Endothelial cell of hepatic sinusoid (primary cell): ENCODE measurements around the gene SPINK5.
"Not testable (repeated sequence)": the region's sequence is repeated elsewhere in the genome, so short reads cannot be mapped to it uniquely, and the experiment has no call there.

Source experiments
- in situ Hi-C: cut with HindIII; loops from 2 replicates; pipeline ENCODE4 v1.10.0; 2017; ENCODE audit warnings: low sequenced_read_pairs

The SPINK5 gene, protein sequence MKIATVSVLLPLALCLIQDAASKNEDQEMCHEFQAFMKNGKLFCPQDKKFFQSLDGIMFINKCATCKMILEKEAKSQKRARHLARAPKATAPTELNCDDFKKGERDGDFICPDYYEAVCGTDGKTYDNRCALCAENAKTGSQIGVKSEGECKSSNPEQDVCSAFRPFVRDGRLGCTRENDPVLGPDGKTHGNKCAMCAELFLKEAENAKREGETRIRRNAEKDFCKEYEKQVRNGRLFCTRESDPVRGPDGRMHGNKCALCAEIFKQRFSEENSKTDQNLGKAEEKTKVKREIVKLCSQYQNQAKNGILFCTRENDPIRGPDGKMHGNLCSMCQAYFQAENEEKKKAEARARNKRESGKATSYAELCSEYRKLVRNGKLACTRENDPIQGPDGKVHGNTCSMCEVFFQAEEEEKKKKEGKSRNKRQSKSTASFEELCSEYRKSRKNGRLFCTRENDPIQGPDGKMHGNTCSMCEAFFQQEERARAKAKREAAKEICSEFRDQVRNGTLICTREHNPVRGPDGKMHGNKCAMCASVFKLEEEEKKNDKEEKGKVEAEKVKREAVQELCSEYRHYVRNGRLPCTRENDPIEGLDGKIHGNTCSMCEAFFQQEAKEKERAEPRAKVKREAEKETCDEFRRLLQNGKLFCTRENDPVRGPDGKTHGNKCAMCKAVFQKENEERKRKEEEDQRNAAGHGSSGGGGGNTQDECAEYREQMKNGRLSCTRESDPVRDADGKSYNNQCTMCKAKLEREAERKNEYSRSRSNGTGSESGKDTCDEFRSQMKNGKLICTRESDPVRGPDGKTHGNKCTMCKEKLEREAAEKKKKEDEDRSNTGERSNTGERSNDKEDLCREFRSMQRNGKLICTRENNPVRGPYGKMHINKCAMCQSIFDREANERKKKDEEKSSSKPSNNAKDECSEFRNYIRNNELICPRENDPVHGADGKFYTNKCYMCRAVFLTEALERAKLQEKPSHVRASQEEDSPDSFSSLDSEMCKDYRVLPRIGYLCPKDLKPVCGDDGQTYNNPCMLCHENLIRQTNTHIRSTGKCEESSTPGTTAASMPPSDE

DNA sequence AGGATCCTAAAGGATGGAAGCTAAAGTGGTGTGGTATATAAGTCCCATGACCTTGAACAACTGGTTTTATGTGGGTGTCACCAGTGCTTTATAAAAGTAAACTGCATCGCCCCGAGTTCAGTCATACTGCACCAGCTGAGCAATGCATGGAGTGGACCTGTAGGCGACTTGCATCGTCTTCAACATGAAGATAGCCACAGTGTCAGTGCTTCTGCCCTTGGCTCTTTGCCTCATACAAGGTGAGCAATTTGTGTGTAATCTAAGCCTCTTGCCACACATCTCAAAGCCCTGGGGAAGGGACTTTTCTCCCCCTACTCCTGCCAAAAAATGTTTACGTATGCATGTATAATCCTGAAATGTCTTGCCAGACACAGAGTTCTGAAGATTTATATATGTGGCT lies at the start of gene SPINK5:
TSS of gene SPINK5 (plus strand) at position 120 of the 400 bp plus-strand sequence. CDS start at position 185, 65 bp downstream.
- in situ Hi-C loops: no loop called here

GRCh38 chr5:148014276-148014675 lies 49.5 kb upstream of the SPINK5 start:
- in situ Hi-C loops: no loop called here

DNA sequence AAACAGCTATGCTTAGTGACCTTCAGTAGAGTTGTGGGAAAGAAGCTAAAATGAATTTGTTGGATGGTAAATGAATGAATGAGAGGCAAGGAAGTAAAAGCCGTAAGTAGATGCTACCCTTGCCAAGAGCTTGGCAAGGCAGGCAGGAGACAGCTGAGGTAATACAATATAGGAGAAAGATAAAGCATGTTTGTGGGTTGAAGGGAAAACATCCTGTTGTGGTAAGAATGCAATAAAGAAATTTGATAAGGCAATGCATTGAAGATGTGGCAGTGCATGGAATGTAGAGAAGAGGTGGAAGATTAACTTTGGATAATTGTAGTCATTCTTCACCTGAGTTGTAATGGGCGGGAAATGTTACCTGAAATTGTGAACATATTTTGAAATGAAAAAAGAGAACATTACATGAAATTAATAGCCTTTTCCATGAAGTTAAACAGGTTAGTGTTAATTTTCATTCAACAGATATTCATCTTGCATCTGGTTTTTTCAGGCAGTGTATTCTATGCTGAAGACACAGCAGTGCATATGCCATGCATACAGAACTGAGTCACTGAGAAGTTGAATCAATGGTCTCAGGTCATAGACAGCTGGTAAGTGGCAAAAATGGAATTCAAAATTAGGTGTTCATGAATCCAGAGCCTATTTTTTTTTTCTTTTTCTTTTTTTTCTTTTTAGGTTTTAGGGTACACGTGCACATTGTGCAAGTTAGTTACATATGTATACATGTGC lies 43.4 kb upstream of the SPINK5 start:
- in situ Hi-C loops: no loop called here

DNA sequence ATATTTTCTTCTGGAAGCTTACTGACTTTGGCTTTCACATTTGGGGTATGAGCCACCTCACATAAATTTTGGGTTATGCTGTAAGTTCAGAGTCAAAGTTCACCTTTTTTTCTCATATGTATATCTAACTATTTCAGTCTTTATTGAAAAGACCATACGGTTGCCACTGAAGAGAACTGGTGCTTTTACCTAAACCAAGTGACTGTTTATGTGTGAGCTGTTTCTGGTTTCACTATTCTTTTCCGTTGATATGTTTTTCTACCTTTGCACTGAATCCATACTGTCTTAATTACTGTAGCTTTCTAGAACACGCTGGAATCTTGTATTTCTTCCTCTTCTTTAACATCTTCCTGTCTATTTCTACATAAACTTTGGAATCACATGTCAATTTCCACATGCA lies 36.3 kb upstream of the SPINK5 start:
- in situ Hi-C loops: no loop called here

GRCh38 chr5:148029131-148029530 lies 34.6 kb upstream of the SPINK5 start:
- in situ Hi-C loops: no loop called here

- in situ Hi-C loops: no loop called here
These were observed 30.6 kb upstream of the SPINK5 start for GRCh38 chr5:148033134-148033533.

GRCh38 chr5:148035676-148036075 lies 28.1 kb upstream of the SPINK5 start:
- in situ Hi-C loops: no loop called here

DNA sequence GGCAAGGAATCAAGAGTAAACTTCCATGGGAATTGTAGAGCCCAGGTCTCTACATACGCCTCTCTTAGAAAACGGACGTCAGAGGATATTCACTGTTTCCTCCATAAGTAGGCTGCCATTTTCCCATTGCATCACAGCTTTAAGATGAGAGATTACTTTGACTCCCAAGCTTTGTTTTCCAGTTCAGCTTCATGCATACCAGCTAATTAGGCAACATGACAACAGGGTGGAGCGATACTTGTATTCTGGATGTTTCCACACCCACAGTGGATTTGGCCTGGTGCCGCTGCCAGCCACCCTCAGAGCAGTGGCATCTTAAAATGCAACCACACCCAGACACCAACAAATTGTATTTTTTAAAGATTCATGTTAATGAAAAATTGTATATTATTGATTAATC lies 20.9 kb upstream of the SPINK5 start:
- in situ Hi-C loops: no loop called here

DNA sequence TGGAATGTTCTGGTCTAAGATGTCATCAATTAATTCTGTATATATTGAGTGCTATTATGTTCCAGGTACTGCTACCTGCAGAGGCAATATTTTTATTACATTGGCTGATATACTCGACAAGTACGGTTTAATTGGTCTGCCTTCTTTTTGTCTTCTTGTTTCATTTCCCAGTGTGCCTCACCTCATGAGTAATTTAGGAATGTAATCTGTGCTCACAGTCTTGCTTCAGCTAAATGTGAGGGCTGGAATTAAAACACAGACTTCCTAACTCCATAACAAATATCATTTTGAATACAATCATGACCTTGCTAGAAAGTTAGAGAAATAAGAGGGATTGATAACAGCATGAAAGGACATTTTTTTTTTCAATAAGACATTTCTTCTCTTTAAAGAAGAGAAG lies 20.1 kb upstream of the SPINK5 start:
- in situ Hi-C loops: no loop called here

DNA sequence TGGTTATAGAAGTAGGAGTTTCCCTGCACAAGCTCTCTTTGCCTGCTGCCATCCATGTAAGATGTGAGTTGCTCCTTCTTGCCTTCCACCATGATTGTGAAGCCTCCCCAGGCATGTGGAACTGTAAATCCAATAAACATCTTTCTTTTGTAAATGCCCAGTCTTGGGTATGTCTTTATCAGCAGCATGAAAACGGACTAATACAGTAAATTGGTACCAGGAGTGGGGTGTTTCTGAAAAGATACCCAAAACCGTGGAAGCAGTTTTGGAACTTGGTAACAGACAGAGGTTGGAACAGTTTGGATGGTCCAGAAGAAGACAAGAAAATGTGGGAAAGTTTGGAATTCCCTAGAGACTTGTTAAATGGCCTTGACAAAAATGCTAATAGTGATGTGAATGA lies 8.6 kb upstream of the SPINK5 start:
- in situ Hi-C loops: not testable (repeated sequence)

DNA sequence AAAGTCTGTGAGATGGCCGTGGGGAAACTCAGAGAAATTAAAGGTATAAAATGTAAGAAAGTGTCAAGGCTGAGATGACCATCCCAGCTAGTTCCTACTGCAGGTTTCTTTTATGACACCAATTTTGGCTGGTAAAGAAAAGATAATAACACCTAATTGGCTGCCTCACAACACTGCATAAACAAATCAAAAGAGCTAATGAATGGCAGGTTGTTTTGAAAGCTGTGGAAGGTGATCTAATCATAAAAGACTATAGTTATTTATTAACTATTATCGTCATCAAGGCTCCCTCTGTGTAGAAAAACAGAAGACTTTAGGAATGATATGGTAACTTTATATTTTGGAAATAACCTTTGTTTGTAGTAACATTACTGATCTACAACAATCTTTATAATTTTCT lies 3.5 kb upstream of the SPINK5 start:
- in situ Hi-C loops: no loop called here

- in situ Hi-C loops: no loop called here
These were observed 2.9 kb upstream of the SPINK5 start for GRCh38 chr5:148060881-148061280.

DNA sequence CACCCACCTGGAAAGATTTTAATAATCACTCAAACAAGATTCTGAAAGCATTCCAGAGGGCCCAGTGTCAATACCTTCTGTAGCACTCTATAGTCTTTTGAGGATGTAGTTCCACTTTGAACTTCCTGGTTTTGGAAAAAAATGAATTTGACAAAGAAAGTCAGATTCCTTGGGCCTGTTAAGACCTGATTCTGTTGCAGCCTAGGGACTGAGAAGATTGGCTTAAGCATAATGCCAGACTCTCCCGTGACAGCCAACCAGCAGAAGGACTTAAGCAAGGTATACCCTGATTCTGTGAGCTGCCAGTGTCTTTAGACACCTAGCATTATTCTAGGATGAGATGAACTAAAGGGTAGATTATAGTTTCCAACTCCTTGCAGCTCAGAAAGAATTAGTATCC lies 6.8 kb downstream of the SPINK5 start:
- in situ Hi-C loops: no loop called here

DNA sequence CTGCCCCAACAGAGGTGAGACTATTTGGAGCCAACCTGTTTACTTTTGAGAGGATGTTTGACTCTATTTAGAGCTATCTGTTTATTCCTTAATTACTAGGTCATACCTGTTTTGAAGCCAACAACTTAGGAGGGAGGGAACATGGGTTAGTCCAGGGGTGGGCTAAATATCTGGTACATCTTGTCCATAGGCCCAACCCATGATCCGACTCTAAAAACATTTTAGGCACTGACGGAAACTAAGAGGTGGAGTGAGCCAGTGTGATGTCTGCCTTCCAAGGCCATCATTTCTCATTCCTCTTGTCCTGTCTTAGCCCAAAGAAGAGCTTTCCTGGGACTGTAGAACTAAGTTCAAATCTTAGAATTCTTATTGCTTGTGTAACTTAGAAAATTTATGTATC lies 8.4 kb downstream of the SPINK5 start:
- in situ Hi-C loops: no loop called here

- in situ Hi-C loops: no loop called here
These were observed 11.7 kb downstream of the SPINK5 start for GRCh38 chr5:148075529-148075928.

DNA sequence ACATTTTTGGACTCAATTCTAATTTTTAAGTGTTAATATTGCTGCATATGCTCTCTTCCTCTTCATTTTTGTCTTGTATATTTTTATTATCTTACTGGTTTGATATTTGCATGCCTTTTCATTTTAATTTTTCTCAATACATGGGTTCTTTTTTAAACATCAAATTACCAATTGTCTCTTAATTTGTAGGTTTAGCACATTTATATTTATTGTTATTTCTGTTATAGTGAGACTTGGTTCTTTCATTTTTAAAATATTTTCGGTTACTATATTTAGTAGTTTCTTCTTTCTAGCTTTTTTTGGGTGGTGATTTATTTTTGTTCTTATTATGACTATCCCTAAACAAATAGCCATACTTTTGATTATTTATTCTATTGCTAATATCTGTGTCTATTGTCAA lies 19.4 kb downstream of the SPINK5 start:
- in situ Hi-C loops: no loop called here

DNA sequence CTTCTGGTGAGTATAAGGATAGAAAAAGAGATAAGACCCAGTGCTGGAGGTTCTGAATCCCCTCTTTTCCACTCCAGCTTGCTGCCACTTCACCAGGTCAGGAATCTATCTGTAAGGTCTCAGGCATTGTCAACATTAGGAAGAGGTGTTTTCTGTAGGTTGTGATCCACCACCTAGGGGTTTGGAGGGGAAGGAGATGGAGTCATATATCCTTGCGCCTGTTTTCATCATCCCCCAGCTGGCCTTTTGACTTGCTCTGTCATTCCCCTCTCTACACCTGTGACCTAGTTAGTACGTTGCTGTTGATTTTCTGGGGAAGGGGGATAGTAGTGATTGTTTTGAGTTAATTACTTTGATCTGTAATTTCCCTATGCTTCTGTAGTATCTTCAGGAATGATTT lies 20.5 kb downstream of the SPINK5 start:
- in situ Hi-C loops: no loop called here

DNA sequence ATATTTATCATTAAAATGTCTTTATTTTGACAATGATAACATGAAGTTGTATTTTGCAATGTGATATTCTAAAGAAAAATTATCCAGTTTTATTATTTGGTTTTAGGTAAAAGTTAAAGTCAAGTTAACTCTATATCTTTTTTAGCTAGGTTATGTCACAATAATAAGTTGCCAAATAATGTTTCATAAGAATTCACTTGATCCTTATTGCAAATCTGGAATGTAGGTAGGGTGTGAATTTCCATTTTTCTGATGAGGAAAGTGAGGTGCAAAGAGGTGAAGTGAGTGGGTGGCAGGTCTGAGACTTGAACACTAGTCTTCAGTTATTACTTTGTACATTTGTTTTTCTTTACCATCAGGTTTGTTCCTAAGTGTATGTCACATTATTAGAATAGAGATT lies 21.5 kb downstream of the SPINK5 start:
- in situ Hi-C loops: no loop called here

- in situ Hi-C loops: no loop called here
These were observed 22.4 kb downstream of the SPINK5 start for GRCh38 chr5:148085977-148086705.

DNA sequence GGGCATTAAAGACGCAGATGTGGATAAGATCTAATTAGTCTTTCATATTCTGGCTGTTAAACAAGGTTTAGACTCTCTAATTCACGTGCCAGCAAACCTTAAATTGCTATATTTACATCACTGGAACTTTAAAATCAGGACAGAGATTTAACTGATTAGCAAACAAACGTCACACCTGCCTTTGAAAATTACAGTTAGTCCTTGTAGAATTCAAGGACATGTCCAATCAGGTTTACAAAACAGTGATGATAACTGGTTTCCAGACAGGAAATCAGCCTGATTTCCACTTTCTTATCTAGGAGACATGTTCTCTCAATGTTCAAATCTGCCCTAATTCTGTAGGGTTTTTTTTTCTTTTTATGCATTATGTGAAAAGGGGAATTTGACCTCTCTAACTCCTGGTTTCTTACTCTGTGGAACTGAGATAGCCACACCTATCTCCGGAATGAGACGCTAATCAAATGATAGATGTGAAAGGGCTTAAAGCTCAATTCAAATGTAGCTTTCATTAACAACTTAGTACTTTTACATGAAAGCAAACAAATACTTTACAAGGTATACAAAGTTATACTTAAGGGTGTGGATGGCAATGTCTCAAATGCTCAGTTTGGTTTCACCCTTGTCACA lies 26.5 kb downstream of the SPINK5 start:
- in situ Hi-C loops: no loop called here
